Osteoblast (primary cell): ENCODE results near the gene CA7. TPM values are rescaled to one million over a fixed set of nuclear protein-coding genes. Genes with fewer than 3 reads are reported as not detected.
A peak's percentile ranks its signal among the peaks of the same experiment; 100 is the strongest.

Experiments used
- DNase-seq: peaks from one replicate; pipeline ENCODE4 v3.0.0; 2011; ENCODE audit warnings: low spot score, mixed read lengths; ENCODE audit not compliant: insufficient read length; ENCODE audit errors: missing footprints
- H2AFZ ChIP-seq: 2 replicates; pipeline ENCODE4 v1.6.0; 2011; ENCODE audit warnings: mild to moderate bottlenecking, low read length
- H3K27ac ChIP-seq: 2 replicates; pipeline ENCODE4 v1.5.1; 2011; ENCODE audit warnings: mild to moderate bottlenecking, low read depth, low read length, moderate library complexity
- H3K27me3 ChIP-seq: 2 replicates; pipeline ENCODE4 v1.6.0; 2012; ENCODE audit warnings: mild to moderate bottlenecking, control low read depth, inconsistent platforms, low read length, moderate library complexity; ENCODE audit not compliant: insufficient read depth
- H3K36me3 ChIP-seq: 2 replicates; pipeline ENCODE4 v1.5.1; 2011; ENCODE audit warnings: mild to moderate bottlenecking, low read length, control low read depth, moderate library complexity; ENCODE audit not compliant: insufficient read depth
- H3K4me1 ChIP-seq: 2 replicates; pipeline ENCODE4 v1.5.1; 2011; ENCODE audit warnings: mild to moderate bottlenecking, low read length, control low read depth, moderate library complexity; ENCODE audit not compliant: insufficient read depth
- H3K4me2 ChIP-seq: 2 replicates; pipeline ENCODE4 v1.6.0; 2011; ENCODE audit warnings: mild to moderate bottlenecking, low read length; ENCODE audit not compliant: insufficient read depth
- H3K4me3 ChIP-seq: fragments of 200-600 bp; sonication (generic); 3 replicates; pipeline ENCODE4 v1.5.1; 2012; ENCODE audit warnings: mild to moderate bottlenecking, low read length, inconsistent platforms; ENCODE audit not compliant: insufficient read depth
- H3K79me2 ChIP-seq: 2 replicates; pipeline ENCODE4 v1.6.0; 2012; ENCODE audit warnings: mild to moderate bottlenecking, low read length, control low read depth, inconsistent platforms; ENCODE audit not compliant: insufficient read depth
- H3K9me3 ChIP-seq: 2 replicates; pipeline ENCODE4 v1.5.1; 2011; ENCODE audit warnings: low read depth, low read length, control low read depth
- H4K20me1 ChIP-seq: 2 replicates; pipeline ENCODE4 v1.6.0; 2012; ENCODE audit warnings: mild to moderate bottlenecking, low read length, control low read depth; ENCODE audit not compliant: insufficient read depth
- CTCF ChIP-seq: IDR thresholded peaks from 2 replicates; pipeline ENCODE4 v1.5.1; 2011; ENCODE audit warnings: mild to moderate bottlenecking, low read depth, low read length, moderate library complexity; ENCODE audit errors: extremely low read depth
- total RNA-seq: library from RNA; depleted of rRNA; stranded (reverse); fragments of >200 nt; gene quantifications from 2 replicates; pipeline ENCODE4 v1.2.3, GENCODE V29; 2012

The CA7 gene
- total RNA-seq, 1 donor = not detected

GRCh38 chr16:66874079-66874775 lies 30.0 kb downstream of the CA7 start:
- Histone ChIP-seq H3K79me2 (no peaks in the 10 kb centered on the region), H3K27ac (peak overlapping the region; percentile 71), H3K4me1 (peaks cover 35% of the 10 kb centered on the region), H3K36me3 (no peaks in the 10 kb centered on the region), H2AFZ (no peak overlapping the region), H3K9me3 (no peaks in the 10 kb centered on the region), H3K4me2 (peak overlapping the region; percentile 65), H3K4me3 (no peak overlapping the region), H4K20me1 (no peaks in the 10 kb centered on the region), H3K27me3 (no peaks in the 10 kb centered on the region)
- DNase-seq = no peak
- no peak for TF ChIP-seq CTCF

GRCh38 chr16:66878067-66878466 lies 33.9 kb downstream of the CA7 start:
- peak overlapping the region; percentile 56 for H2AFZ ChIP-seq
- DNase-seq = no peak
- H3K4me2 ChIP-seq = peak overlapping the region; percentile 60
- no peaks in the 10 kb centered on the region for H3K27me3 ChIP-seq
- peaks cover 19% of the 10 kb centered on the region for H3K79me2 ChIP-seq
- no peak overlapping the region for H3K27ac ChIP-seq
- H3K4me1 ChIP-seq = peaks cover 38% of the 10 kb centered on the region
- peaks cover 3% of the 10 kb centered on the region for H4K20me1 ChIP-seq
- no peaks in the 10 kb centered on the region for H3K36me3 ChIP-seq
- TF ChIP-seq CTCF = no peak
- peak overlapping the region; percentile 49 for H3K4me3 ChIP-seq
- H3K9me3 ChIP-seq = no peaks in the 10 kb centered on the region

GRCh38 chr16:66880288-66881013 lies 36.2 kb downstream of the CA7 start, which contains the start of gene PDP2:
TSS of gene PDP2 (plus strand) at chr16:66880515. CDS start at chr16:66884285, 3,770 bp downstream.
- H3K27me3 ChIP-seq = no peaks in the 10 kb centered on the region
- H3K79me2 ChIP-seq = peaks cover 30% of the 10 kb centered on the region
- peak within 1 kb of the TSS; percentile 94 for H3K4me3 ChIP-seq
- no peak for TF ChIP-seq CTCF
- peak within 1 kb of the TSS; percentile 66 for H3K27ac ChIP-seq
- peak within 1 kb of the TSS; percentile 97 for H3K4me2 ChIP-seq
- peaks cover 23% of the 10 kb centered on the region for H3K4me1 ChIP-seq
- peak; percentile 98 for DNase-seq
- peaks cover 11% of the 10 kb centered on the region for H4K20me1 ChIP-seq
- H2AFZ ChIP-seq = peak within 1 kb of the TSS; percentile 96
- H3K9me3 ChIP-seq = no peaks in the 10 kb centered on the region
- H3K36me3 ChIP-seq = peaks cover 16% of the 10 kb centered on the region

GRCh38 chr16:66881014-66881417 lies 36.8 kb downstream of the CA7 start:
- DNase-seq = peak; percentile 79
- Histone ChIP-seq H3K4me1 (peaks cover 20% of the 10 kb centered on the region), H3K9me3 (no peaks in the 10 kb centered on the region), H4K20me1 (peaks cover 14% of the 10 kb centered on the region), H3K36me3 (peaks cover 20% of the 10 kb centered on the region), H3K79me2 (peaks cover 30% of the 10 kb centered on the region), H3K4me2 (peak overlapping the region; percentile 97), H3K27ac (peak overlapping the region; percentile 66), H3K4me3 (peak overlapping the region; percentile 94), H3K27me3 (no peaks in the 10 kb centered on the region), H2AFZ (peak overlapping the region; percentile 96)
- no peak for TF ChIP-seq CTCF
